Osteoblast (primary cell): ENCODE data around the gene FBXL17. TPM values are rescaled to one million over a fixed set of nuclear protein-coding genes. Genes with fewer than 3 reads are reported as not detected.

Experiments used
- DNase-seq: peaks from one replicate; pipeline ENCODE4 v3.0.0; 2011; ENCODE audit warnings: low spot score, mixed read lengths; ENCODE audit not compliant: insufficient read length; ENCODE audit errors: missing footprints
- H2AFZ ChIP-seq: 2 replicates; pipeline ENCODE4 v1.6.0; 2011; ENCODE audit warnings: mild to moderate bottlenecking, low read length
- H3K27ac ChIP-seq: 2 replicates; pipeline ENCODE4 v1.5.1; 2011; ENCODE audit warnings: mild to moderate bottlenecking, low read depth, low read length, moderate library complexity
- H3K27me3 ChIP-seq: 2 replicates; pipeline ENCODE4 v1.6.0; 2012; ENCODE audit warnings: mild to moderate bottlenecking, control low read depth, inconsistent platforms, low read length, moderate library complexity; ENCODE audit not compliant: insufficient read depth
- H3K36me3 ChIP-seq: 2 replicates; pipeline ENCODE4 v1.5.1; 2011; ENCODE audit warnings: mild to moderate bottlenecking, low read length, control low read depth, moderate library complexity; ENCODE audit not compliant: insufficient read depth
- H3K4me1 ChIP-seq: 2 replicates; pipeline ENCODE4 v1.5.1; 2011; ENCODE audit warnings: mild to moderate bottlenecking, low read length, control low read depth, moderate library complexity; ENCODE audit not compliant: insufficient read depth
- H3K4me2 ChIP-seq: 2 replicates; pipeline ENCODE4 v1.6.0; 2011; ENCODE audit warnings: mild to moderate bottlenecking, low read length; ENCODE audit not compliant: insufficient read depth
- H3K4me3 ChIP-seq: fragments of 200-600 bp; sonication (generic); 3 replicates; pipeline ENCODE4 v1.5.1; 2012; ENCODE audit warnings: mild to moderate bottlenecking, low read length, inconsistent platforms; ENCODE audit not compliant: insufficient read depth
- H3K79me2 ChIP-seq: 2 replicates; pipeline ENCODE4 v1.6.0; 2012; ENCODE audit warnings: mild to moderate bottlenecking, low read length, control low read depth, inconsistent platforms; ENCODE audit not compliant: insufficient read depth
- H3K9me3 ChIP-seq: 2 replicates; pipeline ENCODE4 v1.5.1; 2011; ENCODE audit warnings: low read depth, low read length, control low read depth
- H4K20me1 ChIP-seq: 2 replicates; pipeline ENCODE4 v1.6.0; 2012; ENCODE audit warnings: mild to moderate bottlenecking, low read length, control low read depth; ENCODE audit not compliant: insufficient read depth
- CTCF ChIP-seq: IDR thresholded peaks from 2 replicates; pipeline ENCODE4 v1.5.1; 2011; ENCODE audit warnings: mild to moderate bottlenecking, low read depth, low read length, moderate library complexity; ENCODE audit errors: extremely low read depth
- total RNA-seq: library from RNA; depleted of rRNA; stranded (reverse); fragments of >200 nt; gene quantifications from 2 replicates; pipeline ENCODE4 v1.2.3, GENCODE V29; 2012

Gene FBXL17
- total RNA-seq, 1 donor, result 19.5 TPM

DNA sequence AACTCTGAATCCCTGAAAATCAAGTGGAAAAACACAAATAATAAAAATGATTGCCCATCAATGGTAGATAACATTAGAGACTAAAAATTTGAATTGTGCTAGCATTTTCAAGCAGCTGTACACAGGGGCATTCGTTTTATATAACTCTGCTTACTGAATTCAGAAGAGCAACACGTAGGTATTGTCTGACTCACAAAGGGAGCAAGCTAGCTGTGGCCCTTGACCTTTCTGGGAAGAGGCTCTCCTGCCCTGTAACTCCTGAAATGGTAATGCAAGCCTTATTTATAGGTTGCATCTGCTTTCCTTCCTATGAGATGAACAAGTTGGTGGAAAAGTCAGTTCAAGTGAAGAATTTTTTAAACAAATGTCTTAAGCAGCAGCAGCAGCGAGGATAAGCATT, 492.5 kb downstream of the FBXL17 start:
- no peak for DNase-seq

GRCh38 chr5:107888541-107888940, 493.4 kb downstream of the FBXL17 start:
- Histone ChIP-seq H3K27ac (no peak overlapping the region), H3K4me1 (peaks cover 4% of the 10 kb centered on the region), H2AFZ (no peak overlapping the region), H3K9me3 (no peaks in the 10 kb centered on the region), H3K79me2 (no peaks in the 10 kb centered on the region), H3K36me3 (no peaks in the 10 kb centered on the region), H3K4me2 (no peak overlapping the region), H3K4me3 (no peak overlapping the region), H4K20me1 (no peaks in the 10 kb centered on the region), H3K27me3 (no peaks in the 10 kb centered on the region)
- DNase-seq, result no peak
- TF ChIP-seq CTCF, result no peak

More for the DNA sequence above, 492.5 kb downstream of the FBXL17 start:
- no peaks in the 10 kb centered on the region for H3K36me3 ChIP-seq
- no peaks in the 10 kb centered on the region for H4K20me1 ChIP-seq
- H3K4me3 ChIP-seq, result no peak overlapping the region
- H3K27me3 ChIP-seq, result no peaks in the 10 kb centered on the region
- no peak overlapping the region for H3K27ac ChIP-seq
- no peak for TF ChIP-seq CTCF
- H3K9me3 ChIP-seq, result no peaks in the 10 kb centered on the region
- no peak overlapping the region for H3K4me2 ChIP-seq
- H3K4me1 ChIP-seq, result peaks cover 10% of the 10 kb centered on the region
- H2AFZ ChIP-seq, result no peak overlapping the region
- no peaks in the 10 kb centered on the region for H3K79me2 ChIP-seq

DNA sequence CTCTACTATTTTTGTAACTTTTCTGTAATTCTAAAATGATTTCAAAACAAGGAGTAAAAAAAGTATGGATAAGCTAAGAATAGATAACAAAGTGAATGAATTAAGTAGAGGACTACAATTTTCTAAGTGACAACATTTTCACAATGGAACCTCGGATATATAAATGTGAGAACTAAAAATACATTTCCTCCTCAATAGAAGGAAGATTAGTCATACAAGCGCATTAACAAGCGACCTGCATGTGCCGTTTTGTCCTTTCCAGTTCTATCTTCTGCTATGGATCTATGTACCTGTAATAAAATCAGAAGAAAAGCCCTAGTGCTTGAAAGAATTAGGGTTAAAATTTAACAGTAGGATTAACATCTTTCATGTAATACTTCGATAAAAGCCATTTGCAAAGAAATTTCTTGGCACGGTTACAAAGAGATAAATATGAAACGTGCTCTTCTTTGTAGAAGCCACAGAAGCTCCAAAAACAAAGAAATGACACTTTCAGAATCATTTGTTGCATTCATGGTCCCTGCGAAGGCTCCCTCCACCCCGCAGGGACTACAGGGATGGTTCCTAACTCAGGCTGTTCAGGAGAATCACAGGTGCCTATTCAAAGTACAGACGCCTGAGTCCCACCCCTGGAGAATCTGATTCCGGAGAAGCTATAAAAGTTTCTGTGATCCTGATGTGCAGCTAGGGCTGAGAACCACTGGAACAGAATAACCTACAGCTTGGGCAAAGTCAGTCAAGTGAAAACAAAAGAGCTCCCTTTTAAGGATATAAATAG, 494.5 kb downstream of the FBXL17 start:
- no peaks in the 10 kb centered on the region for H3K4me1 ChIP-seq
- no peak overlapping the region for H3K4me2 ChIP-seq
- H4K20me1 ChIP-seq, result no peaks in the 10 kb centered on the region
- DNase-seq, result no peak
- no peak overlapping the region for H3K27ac ChIP-seq
- no peaks in the 10 kb centered on the region for H3K27me3 ChIP-seq
- no peak overlapping the region for H3K4me3 ChIP-seq
- no peak for TF ChIP-seq CTCF
- H3K79me2 ChIP-seq, result no peaks in the 10 kb centered on the region
- H3K36me3 ChIP-seq, result no peaks in the 10 kb centered on the region
- no peak overlapping the region for H2AFZ ChIP-seq
- no peaks in the 10 kb centered on the region for H3K9me3 ChIP-seq

DNA sequence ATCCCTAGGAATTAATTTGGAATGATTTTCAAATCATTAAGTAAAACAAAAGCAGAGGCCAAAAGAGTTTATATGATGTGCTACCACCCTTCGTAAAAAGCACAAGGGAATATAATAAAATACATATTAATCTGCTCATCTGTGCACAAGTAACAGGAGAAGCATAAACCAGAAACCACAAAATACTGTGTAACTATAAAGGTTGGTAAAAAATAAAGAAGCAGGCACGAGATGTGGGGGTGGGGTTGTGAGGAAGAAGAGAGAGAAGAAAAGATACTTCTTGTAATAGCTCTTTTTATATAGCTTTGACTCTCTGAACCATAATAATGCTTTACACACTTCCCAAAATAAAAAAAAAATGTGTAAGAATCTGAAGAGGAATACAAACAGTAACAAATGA, 496.3 kb downstream of the FBXL17 start:
- DNase-seq, result no peak
- H3K27me3 ChIP-seq, result no peaks in the 10 kb centered on the region
- no peak overlapping the region for H2AFZ ChIP-seq
- H3K36me3 ChIP-seq, result no peaks in the 10 kb centered on the region
- no peaks in the 10 kb centered on the region for H4K20me1 ChIP-seq
- H3K27ac ChIP-seq, result no peak overlapping the region
- TF ChIP-seq CTCF, result no peak
- H3K4me2 ChIP-seq, result no peak overlapping the region
- H3K79me2 ChIP-seq, result no peaks in the 10 kb centered on the region
- no peaks in the 10 kb centered on the region for H3K4me1 ChIP-seq
- no peaks in the 10 kb centered on the region for H3K9me3 ChIP-seq
- no peak overlapping the region for H3K4me3 ChIP-seq
